Activated CD4-positive, alpha-beta T cell treated with anti-CD3 and anti-CD28 coated beads for 1 hour (primary cell): ENCODE results near the gene DEFB124.

Source experiments
- DNase-seq: peaks from one replicate; pipeline ENCODE4 v3.0.0-alpha.2; 2020

The DEFB124 gene

DNA sequence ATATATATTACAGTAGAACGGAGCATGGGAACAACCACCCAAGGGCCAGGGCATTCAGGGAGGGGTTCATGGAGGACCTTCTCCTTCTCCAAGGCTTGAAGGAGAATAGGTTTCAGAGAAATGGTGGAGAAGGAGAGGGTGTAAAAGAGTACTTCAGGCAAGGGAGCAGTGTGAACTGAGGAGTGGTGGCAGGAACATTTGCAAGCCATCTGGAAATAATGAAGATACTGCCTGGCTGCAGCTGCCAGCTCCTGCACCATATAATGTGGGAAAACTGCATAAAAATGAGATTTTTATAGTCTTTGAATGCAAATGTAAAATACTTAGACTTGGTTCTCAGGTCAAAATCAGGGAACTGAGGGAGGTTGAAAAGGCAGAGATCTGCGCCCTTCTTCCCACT, 59.3 kb downstream of the DEFB124 start:
- no peak for DNase-seq
